HG03521 (cell line): ENCODE results near the gene ANTXRL.
A peak's percentile ranks its signal among the peaks of the same experiment; 100 is the strongest.
"Not testable (repeated sequence)": the region's sequence is repeated elsewhere in the genome, so short reads cannot be mapped to it uniquely, and the experiment has no call there.

Experiments used
- ATAC-seq: cut with Tn5 transposase; IDR thresholded peaks from one replicate; pipeline ENCODE4 v1.9.1; 2021; ENCODE audit warnings: mild to moderate bottlenecking, moderate library complexity; ENCODE audit not compliant: unreplicated experiment

ANTXRL gene

DNA sequence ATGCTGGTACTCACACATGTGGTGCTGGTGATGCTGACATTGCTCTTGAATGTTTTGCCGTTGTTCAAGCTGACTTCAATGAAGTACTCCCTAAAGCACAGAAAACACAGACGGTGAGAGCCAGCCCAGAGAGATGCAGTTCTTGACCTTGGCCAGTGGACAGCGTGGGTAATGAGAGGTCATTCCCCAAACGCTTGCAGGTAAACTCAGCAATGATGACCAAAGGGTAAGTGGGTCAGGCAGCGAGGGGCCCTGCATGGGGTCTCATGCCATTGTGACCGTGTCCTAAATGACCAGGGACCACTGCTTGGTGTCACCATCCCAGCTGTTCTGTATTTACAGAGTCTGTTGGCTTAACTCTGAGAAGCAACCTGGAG is 32.8 kb upstream of the ANTXRL start:
- no peak for ATAC-seq

DNA sequence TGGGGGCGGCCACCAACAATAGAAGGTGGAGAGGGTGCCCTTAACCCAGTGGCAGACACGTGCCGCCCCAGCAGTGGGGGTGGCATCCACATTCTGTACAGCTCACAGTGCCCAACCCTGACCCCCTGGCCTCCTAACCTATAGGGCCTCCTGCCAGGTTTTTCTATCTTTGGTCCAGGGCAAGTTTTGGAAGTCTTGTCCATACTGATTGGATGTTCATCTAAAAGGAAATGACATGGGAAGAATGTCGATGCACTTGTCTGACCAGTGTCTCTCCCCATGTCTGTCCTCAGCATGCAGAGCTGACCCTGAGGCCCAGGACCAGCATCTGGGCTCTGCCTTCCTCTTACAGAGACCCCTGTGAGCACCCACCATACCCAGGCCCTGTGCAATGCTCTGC is 32.3 kb upstream of the ANTXRL start:
- ATAC-seq, result no peak

DNA sequence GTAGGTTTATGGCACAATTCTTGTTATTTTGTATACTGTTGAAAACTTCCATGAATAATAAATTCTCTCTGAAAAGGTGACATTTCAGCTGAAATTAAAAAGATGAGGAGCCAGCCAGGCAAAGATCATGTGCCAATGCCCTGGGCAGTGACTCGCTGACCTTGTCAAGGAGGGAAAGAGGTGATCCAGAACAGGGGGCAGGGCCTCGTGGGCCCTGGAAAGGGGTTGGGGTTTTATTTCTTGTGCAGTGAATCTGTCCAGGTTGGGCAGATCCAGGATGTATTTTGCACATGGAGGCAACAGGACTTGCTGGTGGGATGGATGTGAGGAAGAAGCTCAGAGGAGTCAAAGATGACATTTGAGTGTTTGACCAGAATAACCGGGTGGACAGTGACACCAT is 31.6 kb upstream of the ANTXRL start:
- ATAC-seq, result not testable (repeated sequence)

DNA sequence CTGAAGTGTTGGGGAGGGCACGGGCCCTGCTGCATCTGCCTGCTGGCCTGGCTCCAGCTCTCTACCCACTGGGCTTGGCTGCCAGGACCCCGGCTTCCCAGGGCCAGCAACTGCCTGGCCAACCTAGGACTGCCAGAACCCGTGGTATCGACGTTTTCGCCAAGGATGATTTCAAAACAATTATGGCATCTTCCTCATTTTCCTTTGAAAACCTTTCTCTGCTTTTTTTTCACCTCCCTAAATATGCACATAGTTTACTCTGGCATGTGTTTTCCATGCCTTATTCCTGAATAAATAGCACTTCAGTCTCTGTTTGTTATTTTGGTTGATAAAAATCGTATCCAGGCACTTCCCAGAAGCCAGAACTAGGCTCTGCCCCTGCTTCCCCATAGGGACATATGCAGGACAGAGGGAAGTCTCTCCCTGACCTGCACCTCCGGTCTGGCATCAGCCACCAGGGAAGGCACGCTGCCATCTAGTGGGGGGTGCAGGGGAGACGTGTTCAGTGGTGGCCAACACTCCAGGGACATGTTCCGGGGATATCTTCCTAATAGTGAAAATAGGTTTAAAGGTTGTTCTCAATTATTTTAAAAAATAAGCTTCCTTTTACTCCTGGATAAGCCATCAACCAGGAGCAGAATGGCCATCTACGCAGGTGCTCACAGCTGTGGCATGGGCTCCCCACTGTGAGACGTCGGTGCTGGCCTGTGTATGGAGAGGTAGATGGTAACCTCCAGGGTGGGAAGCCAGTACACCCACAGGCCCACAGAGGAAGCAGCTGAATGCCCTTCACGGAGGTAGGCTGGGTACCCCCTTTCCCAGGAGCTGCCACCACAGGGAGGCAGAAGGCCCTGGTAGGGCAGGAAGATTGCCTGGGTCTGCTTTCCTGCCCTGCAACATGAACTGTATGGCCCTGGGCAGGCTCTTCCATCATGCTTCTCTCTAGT is 30.7 kb upstream of the ANTXRL start:
- ATAC-seq, result no peak

DNA sequence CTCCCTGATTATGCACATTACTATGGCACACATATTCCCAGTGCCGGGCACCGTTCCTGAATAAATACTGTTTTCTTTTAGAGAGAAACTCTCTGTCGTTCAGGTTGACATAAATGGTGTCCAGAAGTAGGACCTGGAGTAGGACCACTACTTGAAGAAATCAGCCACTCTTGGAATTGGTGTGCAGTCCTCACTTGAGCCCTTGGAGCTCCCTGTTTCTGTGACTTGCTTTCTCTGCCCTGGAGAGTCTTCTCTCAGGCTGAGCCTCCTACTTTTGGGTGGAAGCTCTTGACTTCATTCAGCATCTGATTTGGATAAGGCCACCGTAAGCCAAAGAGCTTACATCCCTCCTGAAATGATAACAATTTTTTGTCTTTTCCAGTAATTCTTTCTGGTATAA is 29.7 kb upstream of the ANTXRL start:
- ATAC-seq, result no peak

DNA sequence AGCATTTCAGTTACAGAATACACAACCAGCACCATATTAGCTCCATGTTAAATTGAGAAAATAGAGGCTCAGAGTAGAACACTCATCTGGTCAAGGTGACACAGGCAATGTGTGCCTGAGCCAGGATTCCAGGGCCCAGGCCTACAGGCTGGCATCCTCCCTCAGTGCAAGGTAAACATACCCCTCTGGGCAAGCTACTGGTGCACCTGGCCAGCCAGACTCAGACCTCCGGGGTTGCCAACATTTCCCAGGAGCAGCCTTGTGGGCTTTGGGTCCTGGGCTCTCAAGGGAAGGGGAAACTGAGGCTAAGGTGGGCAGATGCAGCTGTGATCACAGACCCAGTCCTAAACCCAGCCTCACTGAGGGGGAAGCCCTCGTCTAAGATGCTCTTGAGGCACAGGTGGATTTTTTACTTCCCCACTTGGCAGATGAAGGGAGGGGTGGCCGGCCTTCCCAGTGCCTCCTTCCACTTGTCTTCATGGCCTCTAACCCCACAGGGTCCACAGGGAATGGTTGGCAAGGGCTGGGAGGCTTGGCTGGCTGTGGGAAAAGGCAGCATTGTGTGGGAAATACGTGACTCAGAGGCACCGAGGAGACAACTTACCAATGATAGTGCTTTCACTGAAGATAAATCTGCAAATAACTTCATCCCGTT is 23.8 kb upstream of the ANTXRL start:
- not testable (repeated sequence) for ATAC-seq

DNA sequence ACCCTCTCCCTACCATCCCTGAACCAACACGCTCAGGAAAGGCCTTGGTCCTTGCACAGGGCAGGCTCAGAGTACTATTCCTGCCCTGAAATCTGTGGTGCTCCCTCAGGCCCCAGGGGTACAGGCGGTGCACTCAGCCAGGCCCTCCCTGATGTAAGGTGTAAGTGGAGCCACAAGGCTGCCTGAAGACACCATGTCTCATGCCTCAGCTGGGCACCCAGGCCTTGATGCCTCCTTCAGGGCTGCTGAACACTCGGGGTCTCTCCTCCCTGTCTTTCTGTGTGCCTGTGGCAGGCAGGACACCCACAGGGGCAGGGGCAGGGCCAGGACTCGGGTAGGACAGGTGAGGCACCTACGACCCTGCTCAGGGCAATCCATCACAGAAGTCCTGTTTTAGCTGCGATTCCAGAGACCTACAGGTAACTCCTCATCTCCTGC is 22.9 kb upstream of the ANTXRL start:
- ATAC-seq, result no peak

DNA sequence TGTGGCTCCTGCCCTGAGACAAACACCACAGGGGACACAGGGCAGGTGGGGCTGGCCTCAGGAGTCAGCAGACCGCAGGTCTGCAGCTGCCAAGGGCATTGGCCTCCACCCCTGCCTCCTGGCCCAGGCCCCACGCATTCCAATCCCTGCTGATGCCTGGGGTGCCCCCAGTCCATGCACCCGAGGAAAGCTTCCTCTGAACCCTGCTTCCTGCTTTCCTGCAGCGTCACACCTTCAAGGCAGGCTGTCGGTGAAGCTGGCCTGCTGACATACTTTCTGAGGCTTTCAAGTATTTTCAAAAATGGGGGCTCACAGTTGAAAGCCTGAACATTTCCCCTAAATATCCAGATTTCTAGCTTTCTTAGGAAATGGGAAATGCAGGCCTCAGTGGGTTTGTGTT is 22.5 kb upstream of the ANTXRL start:
- no peak for ATAC-seq

DNA sequence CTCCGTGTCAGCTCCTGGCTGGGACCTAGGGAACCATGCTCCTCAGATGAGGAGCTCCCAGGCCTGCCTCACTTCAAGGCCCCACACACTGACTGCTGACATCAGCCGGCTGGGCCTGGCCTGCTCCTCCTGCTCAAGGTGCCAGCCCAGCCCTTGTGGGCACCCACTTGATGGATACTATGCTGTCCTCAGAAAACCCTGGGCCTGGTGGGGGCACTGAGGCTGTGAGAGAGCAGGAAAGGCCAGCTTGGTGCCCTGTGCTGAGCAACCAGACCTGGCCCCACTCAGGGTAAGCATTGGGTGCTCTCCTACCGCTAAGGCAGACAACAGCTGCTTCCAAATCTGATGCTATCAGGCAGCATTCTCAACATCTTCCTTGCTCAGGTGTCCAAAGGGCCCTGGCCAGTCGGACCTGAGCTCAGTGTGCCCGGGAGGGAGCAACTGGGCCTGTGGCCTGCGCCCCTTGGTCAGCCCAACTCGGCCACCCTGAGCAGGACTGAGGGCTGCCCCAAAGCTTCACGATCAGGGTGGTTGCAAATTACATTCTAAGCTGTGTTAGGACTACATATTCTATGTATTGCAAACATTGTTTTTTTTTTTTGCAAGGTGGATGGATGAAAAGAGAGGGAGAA is 21.9 kb upstream of the ANTXRL start:
- no peak for ATAC-seq

DNA sequence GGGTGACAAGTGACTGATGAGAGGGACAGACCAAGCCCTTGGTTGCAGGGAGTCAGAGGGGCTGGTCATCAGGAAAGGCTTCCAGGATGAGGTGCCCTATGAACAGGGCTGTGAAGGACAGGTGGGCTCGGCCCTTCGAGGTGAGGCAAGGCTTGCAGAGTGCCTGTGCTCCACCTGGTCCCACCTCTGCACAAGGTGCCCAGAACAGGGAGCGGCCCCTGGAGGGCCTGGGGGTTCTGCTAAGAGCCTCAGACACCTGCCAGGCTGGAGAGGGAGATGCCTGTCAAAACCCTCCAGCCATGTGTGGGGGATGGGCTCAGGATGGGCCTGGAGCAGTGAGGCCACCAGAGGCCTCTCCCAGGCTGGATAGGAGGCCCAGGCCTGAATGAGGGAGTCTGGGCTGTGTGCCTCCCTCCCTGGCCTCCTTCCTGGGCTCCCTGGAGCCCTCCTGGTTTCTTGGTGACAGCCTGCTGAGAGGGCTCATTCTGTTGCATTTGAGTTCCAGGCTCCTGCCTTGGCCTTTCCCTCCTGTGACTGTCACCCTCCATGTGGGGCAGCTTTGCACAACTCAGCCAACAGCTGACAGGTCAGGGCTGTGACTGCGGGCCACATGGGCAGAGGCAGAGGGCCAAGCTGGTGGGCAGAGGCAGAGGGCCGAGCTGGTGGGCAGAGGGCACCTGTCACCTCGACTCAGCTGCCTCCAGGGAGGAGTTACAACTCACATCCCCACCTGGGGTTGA is 21.1 kb upstream of the ANTXRL start:
- ATAC-seq, result not testable (repeated sequence)

DNA sequence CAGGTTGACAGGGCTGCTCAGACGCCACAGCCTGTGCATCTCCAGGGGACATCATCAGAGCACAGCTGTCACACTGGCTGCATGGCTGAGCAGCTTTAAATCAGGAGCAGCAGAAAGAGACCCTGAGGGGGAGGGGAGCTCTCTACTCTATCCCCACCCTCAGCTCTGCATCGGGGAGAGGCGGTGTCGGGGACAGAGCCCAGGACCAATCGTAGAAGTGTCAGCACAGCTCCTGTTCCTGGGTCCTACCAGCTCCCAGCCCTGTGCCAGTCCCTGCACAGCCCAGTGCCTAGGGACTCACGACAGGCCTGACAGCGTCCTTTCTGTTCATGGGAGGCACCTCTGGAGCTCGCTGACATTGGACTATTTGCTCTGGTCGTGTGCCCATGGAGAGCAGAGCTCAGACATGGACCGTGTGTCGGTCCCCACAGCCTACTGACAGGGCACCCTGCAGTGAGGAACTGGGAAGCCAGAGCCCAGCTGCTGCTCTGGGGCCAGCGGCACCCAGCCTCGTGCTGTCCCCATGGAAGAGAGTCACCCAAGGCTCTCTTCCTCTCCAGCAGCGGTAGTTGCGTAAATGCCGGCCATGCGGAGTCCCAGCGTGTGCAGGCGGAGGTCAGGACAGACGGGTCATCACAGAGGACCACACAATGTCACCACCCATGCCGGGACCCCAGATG is 20.4 kb upstream of the ANTXRL start:
- no peak for ATAC-seq

DNA sequence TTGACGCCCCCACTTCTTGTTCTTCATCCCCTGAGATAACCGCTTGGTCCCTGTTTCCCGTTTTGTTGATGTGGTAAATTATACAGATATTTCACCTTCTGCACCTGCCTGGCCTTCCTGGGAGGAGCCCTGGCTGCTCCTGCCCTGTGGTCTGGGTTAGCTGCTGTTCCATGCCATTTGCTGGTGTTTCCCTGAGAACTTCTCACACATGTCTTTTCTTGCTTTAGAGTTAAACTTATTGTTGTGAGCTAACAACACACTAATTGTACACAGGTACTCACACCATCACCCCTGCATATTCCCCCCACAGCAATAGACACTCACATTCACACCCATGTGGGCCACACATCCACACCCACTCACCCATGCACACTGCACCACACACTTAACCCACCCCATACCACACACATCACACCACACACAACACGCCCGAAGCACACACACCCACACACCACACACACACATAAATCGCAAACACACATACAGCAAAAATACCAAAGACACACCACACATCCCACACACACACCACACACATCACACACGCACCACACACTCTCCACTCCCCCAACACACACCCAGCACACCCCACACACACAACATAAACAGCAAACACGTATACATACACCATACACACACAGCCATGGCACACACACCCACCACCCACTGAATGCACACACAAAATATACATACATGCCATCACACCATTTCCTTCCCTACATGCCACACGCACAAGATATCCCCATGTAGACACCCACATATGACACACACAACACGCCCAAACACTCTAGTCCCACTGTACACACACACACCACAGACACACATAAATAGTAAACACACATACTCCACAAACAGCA is 19.4 kb upstream of the ANTXRL start:
- ATAC-seq, result no peak

DNA sequence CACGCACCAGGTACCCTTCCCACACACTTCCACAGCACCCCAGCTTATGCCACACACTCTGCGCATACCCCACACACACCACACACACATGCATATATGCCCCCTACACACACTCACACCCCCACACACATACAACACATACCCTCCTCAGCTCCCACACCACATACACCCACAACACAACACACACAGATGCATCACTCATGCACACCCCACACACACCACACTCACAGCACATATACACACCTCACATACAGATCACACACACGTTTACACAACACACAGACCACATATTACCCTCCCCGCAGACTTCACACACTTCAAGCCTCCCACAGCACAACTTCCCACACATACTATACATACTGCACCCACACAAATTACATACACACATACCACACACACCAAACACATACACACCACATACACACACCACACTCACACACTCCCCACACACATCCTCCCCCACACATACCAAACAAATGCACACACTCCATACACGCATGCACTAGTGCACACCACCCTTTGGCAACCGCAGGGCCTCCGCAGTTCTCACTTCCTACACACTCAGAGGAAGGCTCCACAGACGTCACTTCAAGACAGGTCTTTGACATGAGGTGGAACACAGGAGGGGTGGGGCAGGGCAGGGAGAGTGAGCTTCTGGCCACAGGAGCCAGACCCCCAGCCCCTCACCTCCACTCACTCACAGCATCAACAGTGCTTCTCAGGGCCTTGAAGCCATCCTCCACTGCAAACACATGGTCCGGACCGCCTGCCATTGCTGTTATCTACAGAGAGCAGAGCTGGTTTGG is 18.5 kb upstream of the ANTXRL start:
- ATAC-seq, result peak; percentile 95

DNA sequence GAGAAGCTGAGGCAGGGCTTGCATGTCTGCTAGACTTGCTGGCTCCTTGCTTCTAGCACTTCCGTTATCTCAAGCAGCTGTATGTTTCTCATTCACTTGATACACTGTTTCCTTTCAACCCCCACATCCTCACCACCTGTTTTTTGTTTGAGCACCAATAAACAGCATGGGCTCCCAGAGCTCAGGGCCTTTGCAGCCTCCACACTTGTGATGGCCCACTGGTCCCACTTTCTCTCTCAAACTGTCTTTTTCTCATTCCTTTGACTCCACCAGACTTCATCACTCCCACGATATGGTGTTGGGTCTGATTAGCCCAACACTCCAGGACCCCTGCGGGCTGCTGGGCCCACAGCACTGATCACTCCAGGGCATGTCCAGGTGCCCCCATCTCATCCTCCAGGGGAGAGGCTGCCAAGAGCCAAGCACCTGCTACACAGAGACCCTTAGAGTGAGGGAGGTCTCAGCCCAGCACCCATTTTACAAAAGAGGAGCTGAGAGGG is 17.2 kb upstream of the ANTXRL start:
- not testable (repeated sequence) for ATAC-seq

DNA sequence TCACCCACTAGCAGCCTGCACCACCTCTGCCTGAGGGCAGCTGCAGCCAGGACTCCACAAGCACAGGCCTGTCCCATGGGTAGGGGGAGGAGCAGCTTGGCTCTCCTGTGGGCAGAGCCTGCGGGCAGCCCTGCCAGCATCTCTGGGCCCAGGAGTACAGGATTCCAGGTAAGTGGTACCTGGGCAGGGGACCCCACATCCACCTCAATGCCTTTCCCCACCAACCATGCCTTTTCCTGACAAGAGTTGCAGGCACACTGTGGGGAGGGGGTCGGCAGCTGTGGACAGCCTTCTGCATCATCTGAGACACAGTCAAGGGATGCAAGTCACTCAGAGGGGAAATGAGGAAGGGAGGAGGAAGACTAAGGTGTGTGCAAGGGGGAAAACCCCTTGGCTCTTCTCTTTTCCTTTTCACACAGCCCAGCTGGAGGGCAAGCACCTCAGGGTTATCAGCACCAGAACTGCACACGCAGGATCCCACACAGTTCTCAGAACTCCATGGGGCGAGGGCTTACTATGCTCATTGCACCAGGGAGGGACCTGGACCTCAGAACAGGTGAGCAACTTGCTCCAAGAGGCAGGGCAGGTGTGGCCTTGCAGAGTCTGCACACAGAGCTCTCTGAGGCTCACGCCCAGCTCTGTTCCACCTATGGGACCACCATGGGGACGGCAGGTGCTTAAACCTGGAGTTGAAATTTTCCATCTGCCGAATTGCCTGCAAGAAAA is 16.5 kb upstream of the ANTXRL start:
- ATAC-seq, result no peak

DNA sequence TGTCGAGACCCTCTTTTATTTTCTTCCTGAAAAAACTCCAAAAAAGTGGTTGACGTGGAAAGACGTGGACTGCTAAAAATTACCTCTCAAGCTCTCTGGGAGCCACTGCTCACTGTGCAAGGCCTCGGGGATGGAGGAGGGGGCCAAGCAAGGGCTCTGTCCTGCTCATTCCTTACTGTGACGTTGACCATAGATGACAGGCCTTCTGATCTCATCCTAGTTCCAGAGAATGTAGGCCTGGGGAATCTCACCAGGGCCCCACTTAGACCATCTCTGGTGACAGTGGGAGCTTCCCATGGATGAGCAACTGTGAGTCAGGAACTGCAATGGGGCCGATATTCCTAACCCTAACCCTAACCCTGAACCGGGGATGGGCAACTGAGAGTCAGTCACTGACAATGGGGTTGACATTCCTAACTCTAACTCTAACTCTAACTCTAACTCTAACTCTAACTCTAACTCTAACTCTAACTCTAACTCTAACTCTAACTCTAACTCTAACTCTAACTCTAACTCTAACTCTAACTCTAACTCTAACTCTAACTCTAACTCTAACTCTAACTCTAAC is 15.8 kb upstream of the ANTXRL start:
- not testable (repeated sequence) for ATAC-seq

DNA sequence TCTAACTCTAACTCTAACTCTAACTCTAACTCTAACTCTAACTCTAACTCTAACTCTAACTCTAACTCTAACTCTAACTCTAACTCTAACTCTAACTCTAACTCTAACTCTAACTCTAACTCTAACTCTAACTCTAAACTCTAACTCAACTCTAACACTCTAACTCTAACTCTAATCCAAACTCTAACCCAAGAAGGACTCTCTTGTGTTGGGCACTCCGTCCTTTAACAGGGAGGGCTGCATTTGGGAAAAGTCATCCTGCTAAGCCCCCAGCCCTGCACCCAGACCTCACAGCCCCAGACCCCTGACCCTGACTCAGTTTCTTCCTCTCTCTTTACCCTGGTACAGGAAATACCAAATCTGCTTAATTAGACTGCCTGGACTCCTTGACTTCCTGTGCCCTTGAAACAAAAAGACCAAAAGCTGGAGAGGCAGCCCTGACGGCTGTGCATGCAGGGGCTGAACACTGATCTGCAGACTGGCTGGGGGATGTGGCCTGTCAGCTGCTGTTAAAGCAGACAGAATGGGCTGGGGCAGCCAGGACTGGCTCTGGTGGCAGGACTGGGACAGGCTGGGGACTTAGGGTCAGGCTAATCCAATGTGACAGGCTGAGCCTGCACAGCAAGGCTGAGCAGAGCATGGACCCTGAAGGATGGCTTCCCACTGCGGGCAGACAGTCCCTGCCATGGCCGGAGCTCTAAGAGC is 14.8 kb upstream of the ANTXRL start:
- not testable (repeated sequence) for ATAC-seq
